Suprapubic skin (tissue), 4 donors: ENCODE measurements around the gene G6PD. TPM values are rescaled to one million over a fixed set of nuclear protein-coding genes. Genes with fewer than 3 reads are reported as not detected.

ENCODE experiments used
- DNase-seq, 2 donors: peaks; one replicate each; pipeline ENCODE4 v3.0.0-alpha.2; 2019; ENCODE audit warnings: low spot score in 2 of 2
- H3K27ac ChIP-seq: fragments of 200-600 bp; sonication (generic); one replicate; pipeline ENCODE4 v1.5.1; 2019
- H3K27me3 ChIP-seq: fragments of 200-600 bp; sonication (generic); one replicate; pipeline ENCODE4 v1.5.1; 2019
- H3K36me3 ChIP-seq: fragments of 200-600 bp; sonication (generic); one replicate; pipeline ENCODE4 v1.5.1; 2019
- H3K4me1 ChIP-seq: fragments of 200-600 bp; sonication (generic); one replicate; pipeline ENCODE4 v1.5.1; 2019
- H3K4me3 ChIP-seq: fragments of 200-600 bp; sonication (generic); one replicate; pipeline ENCODE4 v1.5.1; 2019; ENCODE audit warnings: mild to moderate bottlenecking
- H3K9me3 ChIP-seq: fragments of 200-600 bp; sonication (generic); one replicate; pipeline ENCODE4 v1.5.1; 2019
- EP300 ChIP-seq: sonication (generic); formaldehyde crosslinking; IDR thresholded peaks from one replicate; pipeline ENCODE4 v1.6.1; 2017; ENCODE audit warnings: antibody characterized with exemption
- POLR2A ChIP-seq, 2 donors: fragments of 450-650 bp; IDR thresholded peaks; one replicate each; pipeline ENCODE4 v1.6.1; 2017; ENCODE audit warnings: antibody characterized with exemption in 2 of 2, mild to moderate bottlenecking in 2 of 2, moderate library complexity in 2 of 2
- POLR2AphosphoS5 ChIP-seq, 3 donors: sonication (generic); formaldehyde crosslinking; IDR thresholded peaks; one replicate each; pipeline ENCODE4 v1.6.1; 2017; ENCODE audit warnings: antibody characterized with exemption in 3 of 3
- WGBS: methylation state at CpG from one replicate; pipeline ENCODE4 v1.1.5; 2018; 5-methylcytosine and 5-hydroxymethylcytosine counted together
- total RNA-seq, 4 donors: library from RNA; depleted of rRNA; stranded (reverse); fragments of >200 nt; gene quantifications; one replicate each; pipeline ENCODE4 v1.1.0, GENCODE V29; 2016
- TF ChIP-seq, protein P1 (sequence below), 2 donors: fragments of 200-600 bp in 1 of 2; fragments of 450-650 bp in 1 of 2; sonication (generic) in 1 of 2; IDR thresholded peaks; one replicate each; pipeline ENCODE4 v1.5.1; 2016 to 2019; ENCODE audit warnings: antibody characterized with exemption in 2 of 2, mild to moderate bottlenecking in 1 of 2, moderate library complexity in 1 of 2

G6PD gene
- total RNA-seq, 4 donors from 2014 or later: 22.6 to 60.4 (median 42.0) TPM

DNA sequence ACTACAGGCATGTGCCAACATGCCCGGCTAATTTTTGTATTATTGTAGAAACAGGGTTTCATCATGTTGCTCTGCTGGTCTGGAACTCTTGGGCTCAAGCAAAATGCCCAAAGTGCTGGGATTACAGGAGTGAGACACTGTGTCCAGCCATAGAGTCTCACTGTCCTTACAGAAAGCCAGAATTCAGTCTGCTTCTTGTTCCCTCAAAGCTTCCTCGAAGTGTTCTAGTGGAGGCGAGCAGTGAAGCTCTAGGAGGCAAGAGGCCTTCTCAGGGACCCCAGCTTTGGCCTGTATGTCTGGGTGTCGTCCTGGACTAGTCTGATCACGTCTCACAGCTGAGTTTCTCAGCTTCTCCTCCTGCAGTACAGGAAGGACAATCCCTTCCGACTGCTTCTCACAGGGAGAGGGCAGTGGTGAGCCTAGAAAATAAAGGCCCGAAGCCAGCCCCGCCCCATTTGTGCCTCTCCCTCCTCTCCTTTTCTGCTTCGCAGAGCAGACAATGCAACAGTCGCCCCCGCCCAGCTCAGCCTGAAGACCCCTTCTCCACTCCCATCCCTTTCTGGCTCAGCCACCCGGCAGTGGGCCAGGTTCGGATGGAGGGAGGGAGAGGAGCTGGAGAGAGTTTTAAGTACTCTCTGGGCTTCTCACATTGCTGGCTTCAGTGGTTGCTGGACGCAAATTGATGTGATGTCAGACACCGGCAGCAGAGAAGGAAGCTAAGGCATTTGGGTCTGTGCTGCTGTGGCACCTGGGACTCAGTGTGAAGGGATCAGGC lies 19.6 kb downstream of the G6PD start:
- H3K36me3 ChIP-seq: no peaks in the 10 kb centered on the region
- 38% methylated on average over 11 of the region's 15 CpGs for WGBS
- DNase-seq: peak; percentile 84 to 87
- peak overlapping the region; percentile 36 for H3K4me3 ChIP-seq
- H3K4me1 ChIP-seq: peaks cover 22% of the 10 kb centered on the region
- TF ChIP-seq, protein P1, sequence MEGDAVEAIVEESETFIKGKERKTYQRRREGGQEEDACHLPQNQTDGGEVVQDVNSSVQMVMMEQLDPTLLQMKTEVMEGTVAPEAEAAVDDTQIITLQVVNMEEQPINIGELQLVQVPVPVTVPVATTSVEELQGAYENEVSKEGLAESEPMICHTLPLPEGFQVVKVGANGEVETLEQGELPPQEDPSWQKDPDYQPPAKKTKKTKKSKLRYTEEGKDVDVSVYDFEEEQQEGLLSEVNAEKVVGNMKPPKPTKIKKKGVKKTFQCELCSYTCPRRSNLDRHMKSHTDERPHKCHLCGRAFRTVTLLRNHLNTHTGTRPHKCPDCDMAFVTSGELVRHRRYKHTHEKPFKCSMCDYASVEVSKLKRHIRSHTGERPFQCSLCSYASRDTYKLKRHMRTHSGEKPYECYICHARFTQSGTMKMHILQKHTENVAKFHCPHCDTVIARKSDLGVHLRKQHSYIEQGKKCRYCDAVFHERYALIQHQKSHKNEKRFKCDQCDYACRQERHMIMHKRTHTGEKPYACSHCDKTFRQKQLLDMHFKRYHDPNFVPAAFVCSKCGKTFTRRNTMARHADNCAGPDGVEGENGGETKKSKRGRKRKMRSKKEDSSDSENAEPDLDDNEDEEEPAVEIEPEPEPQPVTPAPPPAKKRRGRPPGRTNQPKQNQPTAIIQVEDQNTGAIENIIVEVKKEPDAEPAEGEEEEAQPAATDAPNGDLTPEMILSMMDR (IDR thresholded peaks at IDR 0.05): peak; percentile 8 to 44
- no peak for TF ChIP-seq POLR2A (IDR thresholded peaks at IDR 0.05)
- no peaks in the 10 kb centered on the region for H3K9me3 ChIP-seq
- peak overlapping the region; percentile 68 for H3K27ac ChIP-seq
- no peaks in the 10 kb centered on the region for H3K27me3 ChIP-seq

DNA sequence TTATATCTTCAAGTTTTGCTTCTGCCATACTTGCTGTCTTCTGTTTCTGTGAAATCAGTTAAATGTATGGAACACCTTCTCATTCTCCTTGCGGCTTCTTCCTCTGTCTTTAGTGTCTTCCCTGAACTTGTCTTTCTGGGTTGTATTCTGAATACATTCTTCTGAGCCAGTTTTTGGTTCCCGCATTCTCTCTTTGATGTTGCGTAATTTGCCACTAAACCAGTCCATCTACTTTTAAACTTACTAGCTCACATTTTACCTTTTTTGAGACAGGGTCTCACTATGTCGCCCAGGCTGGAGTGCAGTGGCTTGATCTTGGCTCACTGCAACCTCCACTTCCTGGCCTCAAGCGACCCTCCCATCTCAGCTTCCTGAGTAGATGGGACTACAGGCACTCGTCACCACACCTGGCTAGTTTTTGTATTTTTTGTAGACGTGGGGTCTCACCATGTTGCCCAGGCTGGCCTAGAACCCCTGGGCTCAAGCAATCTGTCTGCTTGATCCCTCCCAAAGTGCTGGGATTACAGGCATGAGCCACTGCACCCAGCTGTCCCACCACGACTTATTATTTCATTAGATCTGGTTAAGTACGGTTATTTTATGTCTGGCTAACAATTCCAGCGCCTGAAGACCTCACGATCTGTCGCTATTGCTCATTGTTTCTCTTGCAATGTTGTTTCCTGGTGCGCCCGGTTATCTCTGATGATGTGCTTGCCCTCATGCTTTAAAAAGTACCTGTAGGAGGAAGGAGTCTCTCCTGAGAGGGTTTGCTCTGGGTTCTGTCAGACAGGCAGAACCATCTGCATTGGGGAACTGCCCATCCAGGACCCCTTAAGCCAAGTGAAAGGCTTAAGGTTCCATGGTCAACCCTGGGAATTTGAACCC lies 20.8 kb downstream of the G6PD start:
- Histone ChIP-seq H3K27me3 (no peaks in the 10 kb centered on the region), H3K27ac (peak overlapping the region; percentile 24)
- WGBS: 65% methylated on average over 14 of the region's 14 CpGs

DNA sequence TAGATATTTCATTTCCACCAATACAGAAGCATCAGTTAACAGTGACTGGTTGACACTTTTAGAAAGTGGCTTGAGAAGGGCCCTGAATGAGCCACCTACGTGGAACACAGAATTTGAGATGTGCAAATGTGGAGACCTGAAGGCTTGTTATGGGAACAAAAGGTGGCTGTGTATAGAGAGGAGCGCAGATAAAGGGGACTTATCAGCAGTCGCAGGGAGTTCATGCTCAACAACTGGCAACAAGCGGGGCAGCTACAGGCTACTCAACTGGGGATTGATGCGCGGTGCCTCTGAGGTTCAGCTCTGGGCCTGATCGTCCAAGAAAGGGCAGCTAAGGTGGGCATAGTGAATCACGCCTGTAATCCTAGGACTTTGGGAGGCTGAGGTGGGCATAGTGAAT lies 27.3 kb downstream of the G6PD start:
- H3K4me3 ChIP-seq: no peak overlapping the region
- DNase-seq: no peak
- no peaks in the 10 kb centered on the region for H3K36me3 ChIP-seq
- H3K27me3 ChIP-seq: no peaks in the 10 kb centered on the region
- H3K27ac ChIP-seq: no peak overlapping the region
- no peaks in the 10 kb centered on the region for H3K9me3 ChIP-seq
- peaks cover 16% of the 10 kb centered on the region for H3K4me1 ChIP-seq
- TF ChIP-seq POLR2A (IDR thresholded peaks at IDR 0.05) (no peak), EP300 (no peak), POLR2AphosphoS5 (IDR thresholded peaks at IDR 0.05) (no peak)
- TF ChIP-seq, protein P1 (IDR thresholded peaks at IDR 0.05): no peak
- WGBS: 92% methylated on average over 8 of the region's 8 CpGs

More for the DNA sequence above, 20.8 kb downstream of the G6PD start:
- no peaks in the 10 kb centered on the region for H3K9me3 ChIP-seq
- no peak overlapping the region for H3K4me3 ChIP-seq
- no peaks in the 10 kb centered on the region for H3K36me3 ChIP-seq
- no peak for TF ChIP-seq EP300
- TF ChIP-seq POLR2A (IDR thresholded peaks at IDR 0.05): no peak
- TF ChIP-seq POLR2AphosphoS5 (IDR thresholded peaks at IDR 0.05): no peak
- TF ChIP-seq, protein P1 (IDR thresholded peaks at IDR 0.05): no peak
- peaks cover 22% of the 10 kb centered on the region for H3K4me1 ChIP-seq
- no peak for DNase-seq

DNA sequence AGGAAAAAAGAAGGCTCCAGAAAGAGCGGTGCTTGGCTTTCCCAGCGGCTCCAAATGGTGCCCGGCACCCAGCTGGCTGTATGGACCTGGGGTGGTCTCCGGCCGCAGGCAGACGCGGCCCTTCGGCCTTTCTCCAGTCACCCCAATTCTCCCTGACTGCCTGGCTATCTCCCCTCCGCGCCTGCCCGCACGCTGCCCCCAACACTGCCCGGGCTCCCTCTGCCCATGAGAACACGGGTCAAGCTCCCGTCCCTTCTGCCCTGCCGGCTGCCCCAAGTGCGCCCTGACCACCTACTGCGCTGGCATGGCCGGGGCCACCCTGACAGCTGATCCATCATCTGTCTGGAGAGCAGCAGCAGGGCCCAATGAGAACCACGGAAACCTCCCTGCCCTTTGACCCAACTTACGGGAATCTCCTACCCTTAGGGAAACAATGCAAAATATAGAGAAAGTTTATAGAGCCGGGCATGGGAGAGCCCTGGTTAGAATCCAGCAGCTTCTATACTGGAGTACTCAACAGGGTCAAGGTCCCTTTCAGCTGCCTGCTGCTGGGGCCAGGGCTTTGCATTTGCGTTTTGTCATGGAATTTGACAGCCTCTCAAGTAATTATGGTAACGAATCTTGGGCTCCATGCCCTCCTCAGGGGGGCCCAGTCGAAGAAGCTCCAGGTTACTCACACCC lies 29.4 kb downstream of the G6PD start:
- H3K4me1 ChIP-seq: peaks cover 16% of the 10 kb centered on the region
- no peaks in the 10 kb centered on the region for H3K9me3 ChIP-seq
- 60% methylated on average over 23 of the region's 25 CpGs for WGBS
- peak overlapping the region; percentile 92 for H3K27ac ChIP-seq
- peak in 1 of 2 donors; percentile 69 for DNase-seq
- peak overlapping the region; percentile 66 for H3K4me3 ChIP-seq
- no peak for TF ChIP-seq POLR2AphosphoS5 (IDR thresholded peaks at IDR 0.05)
- H3K36me3 ChIP-seq: no peaks in the 10 kb centered on the region
- no peaks in the 10 kb centered on the region for H3K27me3 ChIP-seq

DNA sequence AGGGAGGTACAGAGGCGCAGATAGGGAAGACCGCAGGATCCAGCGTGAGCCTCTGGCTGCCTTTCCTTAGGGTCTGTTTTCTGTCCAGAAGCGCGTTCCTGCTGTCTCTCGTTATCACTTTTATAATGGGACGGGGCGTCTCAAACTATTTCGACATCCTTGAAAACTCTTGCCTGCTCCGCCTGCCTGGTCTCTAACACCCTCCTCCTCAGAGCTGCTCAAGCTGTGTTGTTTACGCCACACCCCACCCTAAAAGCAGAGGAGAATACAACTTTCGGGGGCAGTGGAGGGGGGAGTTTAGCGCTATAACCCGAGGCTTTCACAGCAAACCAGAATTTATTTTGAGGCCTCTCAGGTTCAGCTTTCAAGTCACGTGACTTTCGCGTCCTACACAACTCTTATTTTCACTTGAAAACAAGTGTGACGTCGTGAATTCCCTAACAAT lies 30.0 kb downstream of the G6PD start:
- peak in 1 of 2 donors; percentile 70 for DNase-seq
- TF ChIP-seq, protein P1 (IDR thresholded peaks at IDR 0.05): no peak
- TF ChIP-seq POLR2A (IDR thresholded peaks at IDR 0.05) (no peak), POLR2AphosphoS5 (IDR thresholded peaks at IDR 0.05) (peak in 1 of 3 donors; percentile 23), EP300 (no peak)
- WGBS: 43% methylated on average over 19 of the region's 19 CpGs
- H3K36me3 ChIP-seq: no peaks in the 10 kb centered on the region
- peak overlapping the region; percentile 92 for H3K27ac ChIP-seq
- H3K4me3 ChIP-seq: peak overlapping the region; percentile 66
- peaks cover 16% of the 10 kb centered on the region for H3K4me1 ChIP-seq
- H3K27me3 ChIP-seq: no peaks in the 10 kb centered on the region
- H3K9me3 ChIP-seq: no peaks in the 10 kb centered on the region
